ENCODE results near the gene MS4A6E. TPM values are rescaled to one million over a fixed set of nuclear protein-coding genes. Genes with fewer than 3 reads are reported as not detected.

The MS4A6E gene
- total RNA-seq, 1 donor from 2014 or later = not detected

- intact Hi-C loops (cut with micrococcal nuclease) = no loop called here
These were observed 44.3 kb downstream of the MS4A6E start for GRCh38 chr11:60371386-60371785.

GRCh38 chr11:60371854-60372253, 44.8 kb downstream of the MS4A6E start:
- intact Hi-C loops (cut with micrococcal nuclease) = no loop called here

GRCh38 chr11:60372767-60373166, 45.7 kb downstream of the MS4A6E start:
- intact Hi-C loops (cut with micrococcal nuclease) = no loop called here

GRCh38 chr11:60375316-60375715, 48.3 kb downstream of the MS4A6E start:
- intact Hi-C loops (cut with micrococcal nuclease) = no loop called here

GRCh38 chr11:60376601-60377000, 49.5 kb downstream of the MS4A6E start:
- intact Hi-C loops (cut with micrococcal nuclease) = no loop called here

GRCh38 chr11:60377401-60378136, 50.5 kb downstream of the MS4A6E start:
- intact Hi-C loops (cut with micrococcal nuclease) = no loop called here

GRCh38 chr11:60378354-60378753, 51.3 kb downstream of the MS4A6E start, which contains the start of gene MS4A7:
Gene MS4A7 (plus strand): TSS chr11:60378532. CDS start chr11:60383142, 4,610 bp downstream.
- intact Hi-C loops (cut with micrococcal nuclease) = no loop called here

GRCh38 chr11:60389279-60389910, 62.3 kb downstream of the MS4A6E start:
- intact Hi-C loops (cut with micrococcal nuclease) = no loop called here

- intact Hi-C loops (cut with micrococcal nuclease) = no loop called here
These were observed 63.4 kb downstream of the MS4A6E start for GRCh38 chr11:60390419-60390818.

Other genes with a start within 250 kb of the MS4A6E start
- gene MS4A2, start 238.6 kb upstream of the MS4A6E start, total RNA-seq = not detected in 2 replicates
- not detected in 2 replicates for gene MS4A6A, start 144.2 kb upstream of the MS4A6E start, total RNA-seq
- gene MS4A4E, start 84.1 kb upstream of the MS4A6E start, total RNA-seq = 0.20 TPM in 1 of 2 replicates, not detected in the other
- gene MS4A4A, start 46.6 kb upstream of the MS4A6E start, total RNA-seq = not detected in 2 replicates
- not detected in 2 replicates for gene MS4A7, start 51.3 kb downstream of the MS4A6E start, total RNA-seq
- gene MS4A14, start 69.2 kb downstream of the MS4A6E start, total RNA-seq = not detected in 2 replicates
- not detected in 2 replicates for gene MS4A5, start 102.3 kb downstream of the MS4A6E start, total RNA-seq
- not detected in 2 replicates for gene MS4A1, start 128.6 kb downstream of the MS4A6E start, total RNA-seq
- not detected in 2 replicates for gene MS4A12, start 165.5 kb downstream of the MS4A6E start, total RNA-seq
- not detected in 2 replicates for gene MS4A13, start 188.1 kb downstream of the MS4A6E start, total RNA-seq